Hematopoietic multipotent progenitor cell treated with erythropoietin and hydrocortisone succinate and interleukin-3 and kit ligand, for 4 days (in vitro differentiated cells): ENCODE data around the gene EME1.
"Not testable (repeated sequence)": the region's sequence is repeated elsewhere in the genome, so short reads cannot be mapped to it uniquely, and the experiment has no call there.

Source experiments
- DNase-seq: peaks from one replicate; pipeline ENCODE4 v3.0.0-alpha.2; 2015

Gene EME1

GRCh38 chr17:50426814-50427787 is 54.1 kb downstream of the EME1 start:
- DNase-seq = peak; percentile 75

DNA sequence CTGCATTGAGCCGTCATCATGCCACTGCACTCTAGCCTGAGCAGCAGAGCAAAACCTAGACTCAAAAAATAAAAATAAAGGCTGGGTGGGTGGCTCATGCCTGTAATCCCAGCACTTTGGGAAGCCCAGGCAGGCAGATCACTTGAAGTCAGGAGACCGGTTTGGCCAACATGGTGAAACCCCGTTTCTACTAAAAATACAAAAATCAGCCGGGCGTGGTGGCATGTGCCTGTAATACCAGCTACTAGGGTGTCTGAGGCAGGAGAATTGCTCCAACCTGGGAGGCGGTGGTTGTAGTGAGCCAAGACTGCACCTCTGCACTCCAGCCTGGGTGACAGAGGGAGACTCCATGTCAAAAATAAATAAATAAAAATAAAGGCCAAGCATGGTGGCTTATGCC is 55.1 kb downstream of the EME1 start:
- DNase-seq = not testable (repeated sequence)

DNA sequence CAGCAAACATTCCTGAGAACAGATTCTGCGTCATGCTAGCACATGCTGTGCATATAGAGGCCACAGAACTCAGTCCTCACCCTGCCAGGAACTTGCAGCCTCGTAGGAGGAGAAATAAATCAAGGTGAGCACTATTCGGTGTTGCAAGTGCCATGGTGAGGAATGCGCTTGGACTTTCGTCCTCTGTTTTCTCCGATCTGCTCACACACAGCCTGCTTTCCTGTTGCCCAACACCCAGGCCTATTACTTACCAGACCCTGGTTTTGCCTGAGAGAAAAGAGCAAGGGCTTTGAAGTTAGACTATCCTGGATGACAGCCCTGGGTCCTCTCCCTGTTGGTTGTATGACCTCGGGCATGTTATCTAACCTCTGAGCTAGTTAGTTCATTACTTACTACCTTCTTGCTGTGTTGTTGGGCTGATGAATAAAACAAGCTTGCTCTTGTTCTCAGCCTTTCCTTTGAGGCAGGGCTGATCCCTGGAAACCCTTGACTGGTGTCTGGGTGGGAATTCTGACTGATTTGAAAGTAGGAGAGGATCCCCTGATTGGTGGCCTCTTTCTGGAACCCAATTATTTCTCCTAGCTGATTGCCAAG is 55.9 kb downstream of the EME1 start:
- DNase-seq = no peak

- no peak for DNase-seq
Observed at GRCh38 chr17:50429793-50430192, 56.8 kb downstream of the EME1 start.
